Ovary (tissue), 9 donors: ENCODE data around the gene KIF11. TPM values are rescaled to one million over a fixed set of nuclear protein-coding genes. Genes with fewer than 3 reads are reported as not detected.

Source experiments
- DNase-seq, 5 donors: peaks; one replicate each; pipeline ENCODE4 v3.0.0-alpha.2; 2019 to 2020
- H3K27ac ChIP-seq, 2 donors: fragments of 200-600 bp; one replicate each; pipeline versions ENCODE4 v1.5.1 to v1.8.0; 2019 to 2022
- H3K27me3 ChIP-seq: fragments of 200-600 bp; one replicate; pipeline ENCODE4 v1.8.0; 2022
- H3K36me3 ChIP-seq: fragments of 200-600 bp; sonication (generic); one replicate; pipeline ENCODE4 v1.5.1; 2019
- H3K4me1 ChIP-seq: one replicate; pipeline ENCODE4 v1.8.1; 2013; ENCODE audit warnings: mild to moderate bottlenecking, moderate library complexity; ENCODE audit not compliant: insufficient read depth
- H3K4me3 ChIP-seq: fragments of 200-600 bp; sonication (generic); one replicate; pipeline ENCODE4 v1.5.1; 2017
- H3K9me3 ChIP-seq, 2 donors: fragments of 200-600 bp in 1 of 2; sonication (generic) in 1 of 2; one replicate each; pipeline versions ENCODE4 v1.5.1 to v1.8.1; 2013 to 2019; ENCODE audit warnings: mild to moderate bottlenecking in 1 of 2, moderate library complexity in 1 of 2
- CTCF ChIP-seq, 3 donors: fragments of 450-650 bp in 2 of 3; fragments of 200-600 bp in 1 of 3; IDR thresholded peaks; one replicate each; pipeline versions ENCODE4 v1.5.1 to v1.8.0; 2016 to 2022; ENCODE audit warnings: antibody characterized with exemption in 3 of 3, mild to moderate bottlenecking in 1 of 3
- EP300 ChIP-seq: sonication (generic); formaldehyde crosslinking; IDR thresholded peaks from one replicate; pipeline ENCODE4 v1.6.1; 2017; ENCODE audit warnings: antibody characterized with exemption
- POLR2A ChIP-seq: fragments of 450-650 bp; IDR thresholded peaks from one replicate; pipeline ENCODE4 v1.6.1; 2017; ENCODE audit warnings: antibody characterized with exemption, mild to moderate bottlenecking, moderate library complexity
- WGBS, 3 donors: extraction: QIAGEN DNeasy Blood & Tissue Kit in 1 of 3; methylation state at CpG; one replicate each; pipeline versions ENCODE4 v1.1.5 to v1.1.7; 2013 to 2017; 5-methylcytosine and 5-hydroxymethylcytosine counted together
- intact Hi-C, 4 donors: fragments of 100-400 bp; cut with DNase I; formaldehyde crosslinking; loops; one replicate each; pipeline versions ENCODE4 v1.11.0 to v1.15.1; 2022 to 2023
- polyA plus RNA-seq, 2 donors: library from polyadenylated mRNA; stranded (reverse); fragments of 200-250 nt in 1 of 2; fragments of 350-450 nt in 1 of 2; fragmentation: Illumina TruSeq in 1 of 2; extraction: RNeasy Lipid Tissue Mini Kit (QIAGEN cat#74804) in 1 of 2; gene quantifications; one replicate each; pipeline ENCODE4 v1.2.3, GENCODE V29; 2013 to 2014
- total RNA-seq, 7 donors: library from RNA; depleted of rRNA in 2 of 7; stranded (reverse); fragments of >200 nt in 2 of 7; fragmentation: NEBNext Ultra II Directional in 3 of 7; extraction: Animal tissue kit (Norgen Biotek cat#: 25700) in 3 of 7; gene quantifications; one replicate each; pipeline versions ENCODE4 v1.1.0 to v1.2.4, GENCODE V29; 2016 to 2023
- donor health status: DM: no; HTN: no; CAD: no; lungs with moderate emphysema.
- donor health status: DM: no; HTN: no; CAD: no.
- donor health status: Bipolar disorder and iron deficiency.
- donor health status: DM: yes; HTN: yes; CAD: no.
- donor health status: DM: no; HTN: no; CAD: no.
- donor health status: DM: yes; HTN: yes; CAD: no.

Gene KIF11
- total and polyA plus RNA-seq, 9 donors: 0.23 to 2.3 (median 0.77) TPM

- peaks cover 13% of the 10 kb centered on the region for H3K4me1 ChIP-seq
- DNase-seq: no peak
- no peaks in the 10 kb centered on the region for H3K36me3 ChIP-seq
- 53 to 64% (median 60%) methylated on average over 8 of the region's 8 CpGs for WGBS, 3 donors
- H3K27ac ChIP-seq: peak overlapping the region in 1 of 2 donors; percentile 94
- TF ChIP-seq EP300: no peak
- TF ChIP-seq CTCF (IDR thresholded peaks at IDR 0.05): peak in 1 of 3 donors; percentile 5
- peak overlapping the region; percentile 84 for H3K4me3 ChIP-seq
- no peaks in the 10 kb centered on the region for H3K27me3 ChIP-seq
- intact Hi-C loops: loop anchor here in 3 of 4 donors (2.0 to 5.0 kb wide), 2 partner anchors 55 to 56 kb away; no protein-coding TSS in a partner anchor
- no peaks in the 10 kb centered on the region for H3K9me3 ChIP-seq
These were observed 20.4 kb upstream of the KIF11 start for GRCh38 chr10:92572362-92573090.

DNA sequence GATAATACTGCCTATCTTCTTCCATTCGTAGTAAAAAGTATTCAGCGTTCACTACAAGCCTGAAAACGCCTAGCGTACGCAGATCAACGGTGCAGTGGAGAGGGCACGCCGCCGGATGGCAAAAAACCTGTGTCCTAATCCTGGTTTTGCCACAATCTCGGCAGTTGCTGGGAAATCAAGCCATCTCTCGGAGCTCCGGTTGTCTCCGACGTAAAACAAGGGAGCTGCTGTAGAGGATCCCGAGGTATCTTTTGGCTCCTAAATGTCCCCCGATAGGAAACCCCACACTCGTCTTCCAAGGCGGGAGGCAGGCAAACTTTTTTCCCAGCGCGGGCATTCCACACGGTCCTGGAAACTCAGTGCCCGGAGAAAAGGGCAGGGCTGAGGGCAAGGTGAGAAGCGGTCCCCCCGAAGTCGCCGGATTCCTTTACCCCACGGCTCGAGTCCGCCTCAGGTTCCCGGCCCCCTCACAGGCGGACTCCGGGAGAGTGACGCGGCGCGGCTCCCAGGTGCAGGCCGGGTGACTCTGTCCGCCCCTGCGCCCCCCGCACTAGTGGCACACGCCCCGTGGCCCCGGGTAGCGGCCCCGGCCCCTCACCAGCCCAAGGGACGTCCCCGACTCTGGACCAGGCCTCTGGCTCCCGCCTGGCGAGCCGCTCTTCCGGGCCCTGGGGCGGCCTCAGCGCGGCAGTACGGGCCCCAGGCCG, 19.7 kb upstream of the KIF11 start:
- H3K4me1 ChIP-seq: peaks cover 13% of the 10 kb centered on the region
- no peak for TF ChIP-seq CTCF (IDR thresholded peaks at IDR 0.05)
- no peak for TF ChIP-seq EP300
- TF ChIP-seq POLR2A: no peak
- no peaks in the 10 kb centered on the region for H3K36me3 ChIP-seq
- 0 to 1% (median 1%) methylated on average over 51 to 56 of the region's 56 CpGs for WGBS, 3 donors
- no peaks in the 10 kb centered on the region for H3K27me3 ChIP-seq
- intact Hi-C loops: loop anchor here in 3 of 4 donors (2.0 to 5.0 kb wide), 2 partner anchors 56 kb away; no protein-coding TSS in a partner anchor
- DNase-seq: peak in 3 of 5 donors; percentile 12 to 45 (median 27)
- peak overlapping the region; percentile 84 for H3K4me3 ChIP-seq
- H3K27ac ChIP-seq: peak overlapping the region; percentile 78 to 94
- H3K9me3 ChIP-seq: no peaks in the 10 kb centered on the region

DNA sequence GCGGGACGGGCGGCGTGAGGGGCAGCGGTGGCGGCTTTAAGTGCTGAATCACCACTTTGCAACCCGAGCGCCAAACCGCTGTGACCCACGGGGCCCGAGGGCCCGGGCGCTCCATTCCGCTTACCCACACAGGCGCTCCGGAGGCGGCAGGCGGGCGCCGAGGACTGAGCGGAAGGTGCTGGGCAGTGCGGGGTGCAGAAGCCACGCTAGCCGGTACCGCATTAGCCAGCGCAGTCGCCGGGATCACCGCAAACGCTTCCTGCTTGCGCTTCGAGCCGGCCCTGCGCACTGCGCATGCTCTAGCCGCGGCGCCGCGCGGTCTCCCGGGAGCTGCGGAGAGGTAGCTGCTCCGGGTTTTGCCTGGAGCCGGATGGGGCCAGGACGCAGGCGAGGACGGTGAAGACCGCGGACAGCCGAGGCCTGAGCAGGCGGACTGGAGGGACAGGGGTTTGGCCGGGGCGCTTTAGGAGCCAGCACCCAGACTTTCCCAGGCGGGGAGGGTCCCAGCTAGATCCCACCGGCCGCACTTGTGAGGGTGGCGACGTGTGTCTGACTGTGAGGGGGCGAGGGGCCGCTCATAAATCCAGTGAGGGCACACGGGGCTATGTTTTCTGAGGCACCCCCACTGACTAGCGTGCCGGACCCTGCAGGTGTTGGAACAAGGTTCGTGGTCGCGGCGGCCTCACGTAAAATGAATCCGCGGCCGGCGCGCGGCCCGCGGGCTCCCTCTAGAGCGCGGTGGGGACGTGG, 19.0 kb upstream of the KIF11 start, which contains the start of gene IDE:
Gene IDE (minus strand): TSS at position 296 of the 750 bp plus-strand sequence. CDS start 74 bp downstream, at position 222.
- DNase-seq: peak; percentile 81 to 89 (median 84)
- H3K27me3 ChIP-seq: no peaks in the 10 kb centered on the region
- peak within 1 kb of the TSS; percentile 78 to 94 for H3K27ac ChIP-seq
- WGBS, 3 donors: 0 to 1% (median 0%) methylated on average over 69 to 80 of the region's 80 CpGs
- peaks cover 13% of the 10 kb centered on the region for H3K4me1 ChIP-seq
- intact Hi-C loops: loop anchor here (2.0 to 5.0 kb wide), 3 partner anchors 17 to 57 kb away; no protein-coding TSS in a partner anchor
- peak within 1 kb of the TSS; percentile 84 for H3K4me3 ChIP-seq
- no peaks in the 10 kb centered on the region for H3K36me3 ChIP-seq
- no peak for TF ChIP-seq EP300
- peak; percentile 16 to 79 (median 69) for TF ChIP-seq CTCF (IDR thresholded peaks at IDR 0.05)
- peak; percentile 33 for TF ChIP-seq POLR2A
- H3K9me3 ChIP-seq: no peaks in the 10 kb centered on the region
